GM18909 (cell line): Measurements from ENCODE around the gene CTBP1.
"Not testable (repeated sequence)": the region's sequence is repeated elsewhere in the genome, so short reads cannot be mapped to it uniquely, and the experiment has no call there.

Experiments used
- ATAC-seq: cut with Tn5 transposase; IDR thresholded peaks from one replicate; pipeline ENCODE4 v1.9.1; 2021; ENCODE audit warnings: mild to moderate bottlenecking; ENCODE audit not compliant: unreplicated experiment, poor library complexity

The CTBP1 gene

DNA sequence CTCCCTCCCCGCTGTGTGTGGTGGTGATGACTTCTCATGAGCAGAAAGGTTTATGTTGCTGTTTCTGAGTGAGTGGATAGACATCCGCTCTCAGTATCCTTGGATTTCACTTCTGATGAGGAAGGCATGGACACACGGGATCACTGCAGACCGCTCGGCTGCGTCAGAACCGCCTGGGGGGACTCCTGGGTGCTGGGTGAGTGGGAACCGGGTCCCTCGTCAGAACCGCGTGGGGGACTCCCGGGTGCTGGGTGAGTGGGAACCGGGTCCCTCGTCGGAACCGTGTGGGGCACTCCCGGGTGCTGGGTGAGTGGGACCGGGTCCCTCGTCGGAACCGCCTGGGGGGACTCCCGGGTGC is 9.0 kb downstream of the CTBP1 start:
- no peak for ATAC-seq

DNA sequence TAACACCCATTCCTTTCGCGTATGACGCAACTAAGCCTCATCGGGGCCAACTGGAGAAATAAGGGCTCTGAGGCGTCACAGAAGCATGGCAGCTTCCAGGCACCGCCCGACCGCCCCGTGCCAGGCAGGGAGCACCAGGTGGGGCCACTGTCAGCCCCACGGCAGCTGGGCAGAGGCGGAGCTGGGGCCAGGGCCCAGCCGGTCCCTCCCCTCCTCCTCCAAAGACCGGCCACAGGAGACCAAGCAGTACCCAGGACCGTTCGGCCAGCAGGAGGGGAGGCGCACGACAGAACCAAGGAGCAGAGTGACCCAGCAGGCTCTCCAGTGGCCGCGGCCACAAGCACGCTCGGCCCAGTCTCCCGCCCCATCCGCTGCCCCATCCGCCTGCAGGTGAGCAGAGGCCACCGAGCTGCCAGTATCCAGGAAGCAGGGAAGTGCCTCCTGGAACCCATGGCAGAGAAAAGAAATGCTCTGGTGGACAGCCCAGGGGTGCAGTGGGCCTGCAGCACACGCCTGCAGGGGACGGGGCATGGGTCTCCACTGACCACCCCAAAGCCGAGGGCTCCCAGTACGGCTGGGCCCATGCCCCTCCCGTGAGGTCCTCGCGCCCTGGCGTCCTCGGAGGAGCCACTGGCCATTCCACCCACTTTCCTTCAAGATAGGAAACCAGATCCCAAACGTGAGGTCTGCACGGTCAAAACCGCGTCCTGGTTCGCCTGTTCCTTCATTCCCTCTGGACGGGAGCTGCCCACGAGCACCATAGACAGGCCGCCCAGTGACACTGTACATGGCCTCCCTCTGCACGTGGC is 9.6 kb downstream of the CTBP1 start:
- ATAC-seq: no peak

DNA sequence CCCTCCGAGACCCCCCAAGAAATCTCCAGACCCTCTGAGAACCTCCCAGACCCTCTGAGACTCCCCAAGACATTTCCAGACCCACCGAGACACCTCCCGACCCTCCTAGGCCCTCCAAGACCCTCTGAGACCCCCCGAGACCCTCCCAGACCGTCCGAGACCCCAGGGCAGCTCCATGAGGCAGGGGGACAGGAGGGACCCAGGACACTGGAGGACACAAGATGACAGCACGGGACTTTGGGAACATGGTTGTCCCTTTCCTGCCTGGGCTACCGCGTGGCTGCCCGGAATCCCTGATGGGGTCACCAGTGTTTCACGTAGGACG is 10.3 kb downstream of the CTBP1 start:
- ATAC-seq: no peak

DNA sequence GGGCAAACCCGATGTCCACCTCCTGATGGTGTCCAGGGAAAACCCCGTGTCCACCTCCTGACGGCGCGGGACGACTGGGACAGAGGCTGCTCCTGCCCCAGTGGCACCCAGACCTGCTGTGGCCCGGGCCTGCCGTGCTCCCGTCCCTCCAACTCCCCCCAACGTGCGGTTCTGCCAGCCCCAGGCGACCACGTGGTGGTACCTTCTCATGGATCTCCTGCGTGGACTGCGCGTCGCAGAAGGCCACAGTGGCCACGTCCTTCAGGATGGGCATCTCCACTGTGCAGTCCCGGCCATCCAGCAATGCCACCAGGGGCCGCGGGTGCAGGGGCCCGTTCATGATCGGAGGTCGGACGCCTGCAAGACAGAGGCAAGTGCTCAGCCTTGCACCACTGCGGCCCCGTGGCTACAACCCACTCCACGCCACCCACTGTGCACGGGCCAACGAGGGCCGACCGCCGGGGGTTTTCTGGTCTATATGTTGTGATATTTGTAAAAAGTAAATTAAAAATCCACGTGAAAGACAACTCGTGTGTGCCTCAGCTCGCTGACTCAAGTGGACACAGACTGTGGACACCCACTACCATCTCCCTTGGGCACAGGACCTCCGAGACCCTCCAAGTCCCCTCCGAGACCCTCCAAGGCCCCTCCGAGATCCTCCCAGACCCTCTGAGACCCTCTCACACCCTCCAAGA is 10.8 kb downstream of the CTBP1 start:
- ATAC-seq: no peak

DNA sequence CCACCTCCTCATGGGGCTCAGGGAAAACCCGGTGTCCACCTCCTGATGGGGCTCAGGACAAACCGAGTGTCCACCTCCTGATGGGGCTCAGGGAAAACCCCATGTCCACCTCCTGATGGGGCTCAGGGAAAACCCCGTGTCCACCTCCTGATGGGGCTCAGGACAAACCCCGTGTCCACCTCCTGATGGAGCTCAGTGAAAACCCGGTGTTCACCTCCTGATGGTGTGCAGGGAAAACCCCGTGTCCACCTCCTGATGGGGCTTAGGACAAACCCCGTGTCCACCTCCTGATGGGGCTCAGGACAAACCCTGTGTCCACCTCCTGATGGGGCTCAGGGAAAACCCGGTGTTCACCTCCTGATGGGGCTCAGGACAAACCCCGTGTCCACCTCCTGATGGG is 11.7 kb downstream of the CTBP1 start:
- ATAC-seq: not testable (repeated sequence)

DNA sequence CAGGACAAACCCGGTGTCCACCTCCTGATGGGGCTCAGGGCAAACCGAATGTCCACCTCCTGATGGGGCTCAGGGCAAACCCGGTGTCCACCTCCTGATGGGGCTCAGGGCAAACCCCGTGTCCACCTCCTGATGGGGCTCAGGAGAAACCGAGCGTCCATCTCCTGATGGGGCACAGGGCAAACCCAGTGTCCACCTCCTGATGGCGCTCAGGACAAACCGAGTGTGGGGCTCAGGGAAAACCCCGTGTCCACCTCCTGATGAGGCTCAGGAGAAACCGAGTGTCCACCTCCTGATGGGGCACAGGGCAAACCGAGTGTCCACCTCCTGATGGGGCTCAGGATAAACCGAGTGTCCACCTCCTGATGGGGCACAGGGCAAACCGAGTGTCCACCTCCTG is 12.1 kb downstream of the CTBP1 start:
- not testable (repeated sequence) for ATAC-seq

DNA sequence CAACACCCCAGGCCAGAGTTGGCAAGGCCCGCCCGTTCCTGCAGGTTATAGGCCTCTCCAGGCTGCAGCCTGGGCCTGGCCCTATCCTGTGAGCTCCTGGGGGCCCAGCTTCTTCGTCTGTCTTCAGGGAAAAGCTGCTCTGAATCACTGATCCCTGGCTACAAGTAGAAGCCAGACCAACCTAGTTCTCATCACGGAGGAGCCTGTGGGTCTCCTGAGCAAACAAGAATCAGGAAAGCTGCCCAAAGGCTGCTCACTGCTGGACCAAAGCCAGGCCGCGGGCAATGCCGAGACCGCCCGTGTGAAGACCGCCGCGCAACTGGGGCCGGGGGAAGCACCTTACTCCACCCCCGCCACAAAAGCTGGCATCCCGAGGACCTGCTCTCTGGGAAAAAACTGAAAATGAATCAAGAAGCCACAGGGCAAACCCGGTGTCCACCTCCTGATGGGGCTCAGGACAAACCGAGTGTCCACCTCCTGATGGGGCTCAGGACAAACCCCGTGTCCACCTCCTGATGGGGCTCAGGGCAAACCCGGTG is 12.8 kb downstream of the CTBP1 start:
- no peak for ATAC-seq

DNA sequence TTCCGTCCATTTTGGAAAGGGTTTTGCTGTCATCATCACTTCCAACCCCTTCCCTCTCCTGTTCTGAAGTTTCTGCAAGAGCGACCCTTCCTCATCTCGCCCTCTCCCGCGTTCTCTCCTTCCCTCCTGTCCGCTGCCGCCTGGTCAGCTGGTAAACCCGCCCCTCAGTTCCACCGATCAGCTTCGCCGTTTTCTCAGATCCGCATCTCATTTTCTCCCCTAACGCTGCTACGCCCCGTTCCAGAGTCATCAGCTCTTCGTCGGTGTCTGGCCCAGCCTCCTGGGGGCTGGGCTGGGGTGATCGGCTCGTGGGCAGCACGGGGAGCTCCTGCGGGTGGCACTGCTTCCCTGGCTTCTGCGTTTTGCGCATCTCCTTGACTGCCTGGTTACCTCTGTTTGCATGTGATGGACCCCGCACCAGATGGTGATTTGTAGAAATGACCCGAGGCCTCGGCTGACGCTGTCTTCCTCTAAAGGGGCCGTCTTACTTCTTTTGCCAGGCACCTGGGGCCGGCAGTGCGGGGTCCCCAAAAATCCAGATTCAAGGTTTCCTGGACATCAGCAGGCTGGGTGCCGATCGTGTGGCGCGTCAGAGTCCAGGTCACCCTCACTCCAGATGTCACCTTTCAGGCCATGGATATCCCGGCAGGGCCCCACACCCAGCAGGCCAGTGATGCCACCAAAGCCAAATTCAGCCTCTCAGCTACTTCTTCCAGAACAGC is 13.4 kb downstream of the CTBP1 start:
- ATAC-seq: no peak

DNA sequence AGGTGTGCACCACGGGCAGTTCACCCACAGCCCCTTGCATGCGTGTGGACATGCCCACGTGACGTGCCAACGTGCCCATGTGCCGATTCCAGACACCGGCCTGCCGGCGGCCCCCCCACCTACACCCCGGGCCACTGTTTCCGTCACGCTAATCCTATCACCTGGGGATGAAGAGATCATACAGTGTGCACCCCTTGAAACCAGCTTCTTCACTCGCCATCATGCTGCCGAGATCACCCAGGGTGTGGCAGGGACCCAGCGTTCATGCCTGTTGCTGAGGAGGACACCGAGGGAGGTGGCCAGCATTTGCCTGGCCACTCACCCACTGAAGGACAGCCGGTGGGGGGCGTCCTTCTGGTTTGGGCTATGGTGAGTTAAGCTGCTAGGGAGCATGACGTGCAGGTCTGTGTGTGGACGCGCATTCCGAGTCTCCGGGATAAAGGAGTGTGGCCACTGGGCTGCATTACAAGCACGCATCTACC is 14.1 kb downstream of the CTBP1 start:
- ATAC-seq: no peak

DNA sequence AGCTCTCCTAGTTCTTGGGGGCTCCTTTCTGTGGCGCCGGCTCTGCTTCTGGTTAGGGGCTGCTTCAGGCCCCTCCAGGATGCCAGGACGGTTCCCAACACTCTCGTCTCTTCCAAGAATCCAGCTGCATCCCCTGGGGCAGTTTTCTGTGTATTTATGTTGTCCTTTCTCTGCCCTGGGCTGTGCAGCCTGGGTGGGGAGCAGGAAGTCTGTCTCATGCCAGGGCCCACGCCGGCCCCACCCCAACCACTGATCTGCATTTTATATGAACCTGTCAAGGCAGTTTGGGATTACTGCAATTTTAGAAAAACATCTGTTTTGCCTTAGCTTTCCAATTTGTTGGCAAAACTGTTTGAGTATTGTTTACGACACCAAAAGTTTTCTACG is 14.6 kb downstream of the CTBP1 start:
- no peak for ATAC-seq

DNA sequence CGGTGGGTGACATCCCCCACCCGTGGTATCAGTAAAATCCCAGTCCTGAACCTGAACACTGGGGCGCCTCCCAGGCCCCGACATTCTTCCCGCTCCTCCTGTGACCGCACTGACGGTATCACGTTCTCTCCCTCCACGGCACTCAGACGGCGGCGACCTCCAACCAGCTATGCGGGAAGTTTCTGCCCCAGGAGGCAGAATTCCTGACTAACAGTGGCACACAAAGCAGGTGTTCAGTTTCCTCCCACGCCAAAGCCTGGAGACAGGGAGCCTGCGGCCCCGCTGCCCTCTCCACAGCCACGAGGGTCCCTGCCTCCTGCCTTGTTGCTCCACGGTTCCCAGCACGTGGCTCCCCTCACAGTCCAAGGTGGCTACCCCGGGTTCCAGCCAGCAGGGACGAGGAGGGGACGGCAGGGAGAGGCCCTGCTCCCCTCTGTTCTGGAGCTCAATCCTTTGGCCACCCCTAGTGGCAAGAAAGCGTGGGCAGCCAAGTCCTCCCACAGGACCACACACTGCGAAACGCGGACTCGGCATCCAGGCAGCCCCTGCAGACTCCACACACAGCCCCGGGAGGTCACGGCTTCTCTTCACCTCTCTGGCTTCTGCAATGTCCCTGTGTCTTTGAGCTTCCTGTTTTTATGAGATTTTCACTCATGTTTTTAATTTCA is 15.2 kb downstream of the CTBP1 start:
- no peak for ATAC-seq

DNA sequence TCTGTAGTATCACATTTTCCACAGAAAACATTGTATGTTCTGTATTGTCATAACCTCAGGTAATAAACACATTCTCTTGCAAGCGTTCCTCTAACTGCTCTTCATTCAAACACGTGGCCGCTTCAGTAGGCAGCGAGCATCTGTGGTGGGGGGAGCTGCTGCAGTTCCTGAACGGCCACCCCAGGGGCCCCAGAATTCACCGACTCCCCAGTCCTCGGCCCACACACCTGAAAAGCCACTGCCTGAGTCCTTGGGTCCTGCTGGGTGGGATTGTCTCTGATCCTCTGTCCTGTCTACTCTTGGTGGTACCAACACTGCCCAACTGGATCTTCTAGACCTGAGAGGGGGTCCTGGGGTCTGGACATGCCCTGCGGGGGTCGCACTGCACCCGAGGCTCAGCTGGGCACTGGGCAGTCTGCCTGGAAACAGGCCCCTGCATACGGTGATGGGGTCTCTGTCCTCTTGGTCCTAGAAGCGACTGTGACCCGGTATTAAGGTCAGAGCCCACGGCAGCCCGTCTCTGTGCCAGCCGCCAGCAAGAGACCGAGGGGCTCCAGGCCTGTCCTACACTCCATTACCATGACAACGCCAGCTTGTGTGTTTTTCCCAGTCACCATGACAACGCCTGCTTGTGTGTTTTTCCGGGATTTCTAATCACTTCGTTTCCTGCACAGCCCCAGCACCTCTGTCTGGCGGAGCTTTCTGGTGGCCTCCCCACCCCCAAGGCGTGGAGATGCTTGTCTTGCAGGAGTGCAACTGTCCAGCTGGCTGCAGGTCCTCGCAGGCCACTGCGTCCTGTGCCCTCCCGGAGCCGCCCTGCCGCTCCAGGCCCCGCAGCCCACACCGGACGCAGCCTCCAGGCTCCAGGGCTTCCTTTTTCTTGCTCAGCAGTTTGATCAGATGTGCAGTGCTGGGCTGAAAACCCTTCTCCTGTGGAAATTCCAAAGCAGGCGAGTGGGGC is 16.0 kb downstream of the CTBP1 start:
- ATAC-seq: no peak

DNA sequence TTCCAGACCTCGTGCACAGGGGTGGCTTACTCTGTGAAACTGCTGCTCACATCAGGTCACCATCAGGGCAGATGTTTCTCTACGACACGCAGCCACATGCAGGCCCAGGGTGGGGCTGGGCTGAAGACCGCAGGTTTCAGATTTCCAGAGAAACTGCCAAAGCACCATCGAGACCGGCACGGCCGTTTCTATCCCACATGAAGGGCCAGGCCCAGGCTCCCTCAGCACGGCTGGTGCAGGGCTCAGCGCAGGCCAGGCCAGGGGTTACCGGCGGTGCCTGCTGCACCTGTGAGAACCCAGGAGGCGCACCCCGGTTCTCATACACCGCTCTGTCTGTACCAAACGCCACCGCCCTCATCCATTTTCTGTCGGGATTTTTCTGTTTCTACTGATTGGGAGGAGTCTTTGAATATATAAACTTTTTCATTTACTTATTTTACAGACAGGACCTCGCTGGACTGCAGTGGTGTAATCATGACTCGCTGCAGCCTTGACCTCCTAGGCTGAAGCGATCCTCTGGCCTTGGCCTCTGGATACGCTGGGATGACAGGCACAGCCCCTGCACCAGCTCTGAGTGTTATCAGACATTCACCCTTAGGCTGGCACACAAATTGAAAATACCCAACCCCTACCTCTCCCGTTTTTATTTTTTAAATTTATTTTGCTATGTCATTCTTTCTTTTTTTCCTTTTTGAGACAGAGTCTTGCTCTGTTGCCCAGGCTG is 17.1 kb downstream of the CTBP1 start:
- no peak for ATAC-seq

DNA sequence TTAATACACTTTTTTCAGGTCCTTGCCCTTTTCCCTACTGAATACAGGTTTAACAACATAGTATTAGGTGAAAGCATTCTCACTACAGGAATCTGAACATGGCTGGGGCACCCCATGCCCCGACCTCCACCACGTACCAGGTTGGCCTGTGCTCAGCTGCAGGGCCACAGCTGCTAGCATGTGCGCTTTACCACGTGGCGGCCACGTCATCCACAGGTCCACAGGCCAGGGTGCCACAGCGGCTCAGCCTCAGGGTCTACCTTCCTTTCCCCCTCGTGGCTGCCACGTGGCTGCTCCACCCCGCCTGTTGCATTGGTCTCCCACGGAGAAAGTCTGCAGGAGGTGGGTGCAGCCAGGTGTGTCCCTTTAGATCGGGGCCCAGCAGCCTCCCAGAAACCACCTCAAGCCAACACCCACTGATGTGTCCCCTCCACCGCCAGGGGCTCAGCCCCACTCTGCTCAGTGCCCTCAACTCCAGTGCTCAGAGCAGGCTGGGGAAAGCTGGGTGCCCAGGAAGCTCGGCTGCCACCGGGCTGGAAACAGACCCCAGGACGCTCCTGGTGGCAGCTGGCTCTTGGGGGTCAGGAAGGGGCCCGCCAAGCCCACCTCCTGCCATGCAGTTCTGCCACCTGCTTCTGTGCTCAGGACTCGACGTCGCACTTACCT is 17.8 kb downstream of the CTBP1 start:
- no peak for ATAC-seq

DNA sequence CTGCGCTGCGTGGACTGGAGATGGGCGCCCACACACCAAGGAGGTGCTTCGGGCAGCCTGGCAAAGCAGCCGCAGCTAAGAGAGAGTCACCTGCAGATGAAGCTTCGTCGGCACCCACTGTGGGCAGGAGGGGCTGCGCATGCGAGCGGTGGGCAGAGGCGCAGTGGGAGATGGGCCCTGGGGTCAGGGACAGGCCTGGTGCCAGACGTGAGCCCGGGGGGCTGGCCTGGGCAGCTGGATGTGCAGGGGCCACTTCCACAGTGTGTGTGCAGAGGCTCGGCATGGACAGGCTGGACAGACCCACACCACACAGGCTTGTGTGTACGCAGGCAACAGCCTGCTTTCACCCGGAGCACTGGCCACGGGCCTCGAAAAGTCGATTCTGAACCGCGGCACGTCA is 18.6 kb downstream of the CTBP1 start:
- no peak for ATAC-seq

DNA sequence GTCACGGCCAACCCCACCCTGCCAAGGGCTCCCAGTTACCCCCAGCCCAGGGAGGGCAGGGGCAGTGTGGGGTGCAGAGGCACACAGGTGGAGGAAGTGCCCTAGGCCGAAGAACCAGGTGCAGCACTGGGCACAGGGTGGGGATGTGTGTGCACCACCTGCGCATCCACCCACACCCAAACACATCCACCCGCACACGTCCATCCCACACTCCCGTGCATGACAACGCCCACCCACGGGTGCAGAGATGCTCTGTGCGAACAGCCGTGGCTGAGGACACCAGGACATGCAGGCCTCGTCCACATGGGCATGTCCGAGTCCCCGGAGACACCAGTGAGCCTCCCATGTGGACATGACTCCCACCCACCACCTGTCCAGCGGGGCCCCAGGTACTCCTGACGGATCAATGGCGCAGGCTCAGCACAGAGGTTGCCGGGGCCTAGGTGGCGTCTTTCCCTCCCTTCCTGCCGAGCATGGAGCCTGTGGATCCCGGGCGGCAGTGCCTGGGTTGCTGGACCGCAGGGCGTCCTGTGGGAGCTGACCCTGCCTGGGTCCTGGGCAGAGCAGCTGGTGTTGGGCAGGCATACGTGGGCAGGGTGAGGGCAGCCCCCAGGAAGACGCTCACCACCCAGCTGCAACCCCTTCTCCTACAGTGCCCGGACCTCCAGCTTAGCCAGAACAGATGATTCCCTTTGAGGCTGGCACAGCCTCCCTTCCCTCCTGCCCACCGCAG is 19.6 kb downstream of the CTBP1 start:
- no peak for ATAC-seq

DNA sequence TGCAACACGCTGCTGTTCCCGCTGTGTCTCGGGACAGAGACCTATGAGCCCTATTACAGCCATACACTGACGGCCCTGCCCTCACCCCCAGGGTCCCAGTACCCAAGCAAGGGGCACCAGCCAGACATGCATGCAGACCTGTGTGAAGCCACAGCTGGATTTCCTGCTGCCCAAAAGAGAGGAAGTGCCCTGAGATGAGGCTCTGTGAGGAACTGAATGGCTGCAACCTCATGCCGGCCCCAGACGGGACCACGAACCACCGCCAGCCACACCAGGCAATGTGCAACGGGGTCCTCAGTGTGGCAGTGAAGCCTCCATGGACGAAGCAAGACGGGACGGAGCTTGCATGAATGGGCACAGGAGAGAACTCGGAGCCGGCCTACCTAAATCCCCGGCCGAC is 21.1 kb downstream of the CTBP1 start:
- no peak for ATAC-seq

DNA sequence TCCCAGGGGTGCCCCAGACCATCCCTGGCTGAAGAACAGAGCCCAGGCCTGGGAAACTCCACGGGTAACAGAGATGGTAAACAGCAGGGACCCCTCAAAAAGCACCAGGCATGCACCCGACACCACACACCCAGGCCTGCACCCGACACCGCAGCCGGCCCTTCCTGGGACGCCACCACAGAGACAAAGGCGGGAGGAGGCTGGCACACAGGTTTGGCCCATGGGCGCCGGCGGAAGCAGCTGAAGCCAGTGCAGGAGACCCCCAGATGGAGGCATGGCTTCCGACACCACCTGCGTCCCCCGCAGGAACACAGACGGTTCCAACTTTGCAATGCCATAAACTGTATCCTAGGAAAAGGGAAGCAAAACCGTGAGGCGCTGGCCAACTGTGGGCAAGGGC is 22.3 kb downstream of the CTBP1 start:
- ATAC-seq: no peak
